IMR-90 (cell line): Measurements from ENCODE around the gene OR6C4. TPM values are rescaled to one million over a fixed set of nuclear protein-coding genes. Genes with fewer than 3 reads are reported as not detected.

Experiments used
- ATAC-seq: fragments of 200-7000 bp; cut with Tn5 transposase; 2 replicates; pipeline ENCODE4 v1.9.1; 2020; ENCODE audit warnings: low read depth, mild to moderate bottlenecking, moderate library complexity
- BruUV-seq: library from RNA; stranded (reverse); fragments of 400-500 nt; replicated peaks from 2 replicates; lab custom pipeline; 2021; lab: Mats Ljungman, UMichigan
- CTCF ChIA-PET: fragments of 300-600 bp; formaldehyde crosslinking; extraction: SDS; loops from one replicate; lab custom pipeline; 2021; ENCODE audit warnings: antibody characterized with exemption; lab: Yijun Ruan, JAX
- POLR2A ChIA-PET: fragments of 300-600 bp; sonication (Branson Sonifier 250); formaldehyde crosslinking; loops from one replicate; lab custom pipeline; 2022; ENCODE audit warnings: antibody characterized with exemption; ENCODE audit not compliant: unreplicated experiment; lab: Charles Lee
- DNase-seq: peaks from one replicate; pipeline ENCODE4 v3.0.0; 2013
- H2AFZ ChIP-seq: replicated peaks from 2 replicates; pipeline ENCODE3; 2013; ENCODE audit warnings: low read length, mild to moderate bottlenecking; ENCODE audit not compliant: poor library complexity
- H2AK5ac ChIP-seq: 2 replicates; pipeline ENCODE4 v1.6.1; 2013; ENCODE audit warnings: low read depth, low read length, inconsistent platforms
- H2AK9ac ChIP-seq: replicated peaks from 2 replicates; pipeline ENCODE3; 2013; ENCODE audit warnings: mild to moderate bottlenecking, low read depth, low read length, moderate library complexity; ENCODE audit not compliant: poor library complexity
- H2BK120ac ChIP-seq: 2 replicates; pipeline ENCODE4 v1.6.1; 2013; ENCODE audit warnings: low read depth, low read length, inconsistent platforms
- H2BK15ac ChIP-seq: 3 replicates; pipeline ENCODE4 v1.6.1; 2013; ENCODE audit warnings: low read depth, low read length, inconsistent platforms
- H2BK20ac ChIP-seq: 2 replicates; pipeline ENCODE4 v1.6.1; 2013; ENCODE audit warnings: low read depth, mild to moderate bottlenecking, inconsistent platforms, low read length, moderate library complexity
- H2BK5ac ChIP-seq: 2 replicates; pipeline ENCODE4 v1.6.1; 2013; ENCODE audit warnings: mild to moderate bottlenecking, low read depth, low read length, inconsistent platforms; ENCODE audit not compliant: poor library complexity, severe bottlenecking
- H3K14ac ChIP-seq: replicated peaks from 2 replicates; pipeline ENCODE4 v1.6.1; 2013; ENCODE audit warnings: low read depth, low read length, inconsistent platforms
- H3K18ac ChIP-seq: 2 replicates; pipeline ENCODE4 v1.6.1; 2013; ENCODE audit warnings: low read depth, low read length, control low read depth
- H3K23ac ChIP-seq: 2 replicates; pipeline ENCODE4 v1.6.1; 2013; ENCODE audit warnings: low read depth, low read length, inconsistent platforms
- H3K27ac ChIP-seq: 2 replicates; pipeline ENCODE4 v1.5.1; 2013; ENCODE audit warnings: mild to moderate bottlenecking, control low read depth, low read length; ENCODE audit not compliant: insufficient read depth
- H3K27me3 ChIP-seq: 2 replicates; pipeline ENCODE4 v1.6.1; 2013; ENCODE audit warnings: low read length; ENCODE audit not compliant: control insufficient read depth, insufficient read depth
- H3K36me3 ChIP-seq: 2 replicates; pipeline ENCODE4 v1.6.1; 2013; ENCODE audit warnings: low read length, mixed read lengths; ENCODE audit not compliant: control insufficient read depth, insufficient read depth
- H3K4ac ChIP-seq: 2 replicates; pipeline ENCODE4 v1.6.1; 2013; ENCODE audit warnings: low read depth, low read length, inconsistent platforms
- H3K4me1 ChIP-seq: 2 replicates; pipeline ENCODE4 v1.6.1; 2013; ENCODE audit warnings: low read length, mixed read lengths; ENCODE audit not compliant: control insufficient read depth, insufficient read depth
- H3K4me2 ChIP-seq: 2 replicates; pipeline ENCODE4 v1.6.1; 2013; ENCODE audit warnings: low read depth, mild to moderate bottlenecking, control low read depth, low read length, moderate library complexity
- H3K4me3 ChIP-seq: 2 replicates; pipeline ENCODE4 v1.5.1; 2013; ENCODE audit warnings: low read depth, mild to moderate bottlenecking, control low read depth, low read length, moderate library complexity; ENCODE audit not compliant: insufficient read depth
- H3K56ac ChIP-seq: 2 replicates; pipeline ENCODE4 v1.6.1; 2013; ENCODE audit warnings: low read length, inconsistent platforms; ENCODE audit not compliant: insufficient read depth; ENCODE audit errors: extremely low read depth
- H3K79me1 ChIP-seq, 2 experiments: 2 replicates each; pipeline ENCODE4 v1.6.1; 2013; ENCODE audit warnings: low read length in 2 of 2, inconsistent platforms in 1 of 2, low read depth in 1 of 2
- H3K9ac ChIP-seq: 2 replicates; pipeline ENCODE4 v1.6.1; 2013; ENCODE audit warnings: low read depth, low read length, control low read depth
- H3K9me1 ChIP-seq: 2 replicates; pipeline ENCODE4 v1.6.1; 2013; ENCODE audit warnings: low read length, inconsistent platforms; ENCODE audit not compliant: insufficient read depth
- H3K9me3 ChIP-seq: 2 replicates; pipeline ENCODE4 v1.6.1; 2013; ENCODE audit warnings: low read length; ENCODE audit not compliant: control insufficient read depth, insufficient read depth
- H4K20me1 ChIP-seq: 2 replicates; pipeline ENCODE4 v1.6.1; 2013; ENCODE audit warnings: low read length, inconsistent platforms; ENCODE audit not compliant: insufficient read depth
- H4K5ac ChIP-seq: 2 replicates; pipeline ENCODE4 v1.6.1; 2013; ENCODE audit warnings: mild to moderate bottlenecking, low read depth, low read length, control low read depth
- H4K8ac ChIP-seq, 2 experiments: 2 replicates each; pipeline ENCODE4 v1.6.1; 2013; ENCODE audit warnings: low read depth in 2 of 2, low read length in 2 of 2, control low read depth in 1 of 2, inconsistent platforms in 1 of 2
- H4K91ac ChIP-seq: 2 replicates; pipeline ENCODE4 v1.6.1; 2013; ENCODE audit warnings: low read depth, low read length, inconsistent platforms; ENCODE audit not compliant: insufficient read depth
- CEBPB ChIP-seq: IDR thresholded peaks from 2 replicates; pipeline ENCODE4 v1.6.1; 2012; ENCODE audit warnings: low read depth, low read length, improper control_type of control experiment
- MAZ ChIP-seq: IDR thresholded peaks from 2 replicates; pipeline ENCODE4 v1.6.1; 2012; ENCODE audit warnings: low read depth, mild to moderate bottlenecking, low read length, improper control_type of control experiment, moderate library complexity, borderline replicate concordance
- MXI1 ChIP-seq: IDR thresholded peaks from 2 replicates; pipeline ENCODE4 v1.6.1; 2012; ENCODE audit warnings: low read depth, mild to moderate bottlenecking, low read length, moderate library complexity, borderline replicate concordance
- NFE2L2 ChIP-seq: fragments of 150-350 bp; IDR thresholded peaks from 2 replicates; pipeline ENCODE4 v1.6.1; 2016; ENCODE audit warnings: low read depth, mild to moderate bottlenecking, low read length
- RAD21 ChIP-seq: IDR thresholded peaks from 2 replicates; pipeline ENCODE4 v1.6.1; 2012; ENCODE audit warnings: low read length, improper control_type of control experiment
- RFX5 ChIP-seq: IDR thresholded peaks from 2 replicates; pipeline ENCODE4 v1.8.0; 2012; ENCODE audit warnings: low read depth, mild to moderate bottlenecking, low read length, moderate library complexity
- USF2 ChIP-seq: fragments of 150-350 bp; IDR thresholded peaks from 2 replicates; pipeline ENCODE4 v1.6.1; 2017; ENCODE audit warnings: mild to moderate bottlenecking, antibody characterized with exemption, low read length, low read depth
- dilution Hi-C: fragments of 300-500 bp; cut with HindIII; formaldehyde crosslinking; loops from one replicate; pipeline ENCODE4 v1.14.3; 2018; ENCODE audit warnings: low sequenced_read_pairs; ENCODE audit not compliant: unreplicated experiment
- in situ Hi-C: fragments of 300-500 bp; cut with MboI; formaldehyde crosslinking; loops from 3 replicates; pipeline ENCODE4 v1.14.3; 2019; ENCODE audit warnings: low sequenced_read_pairs, inconsistent platforms, mixed read lengths
- intact Hi-C: fragments of 100-400 bp; cut with micrococcal nuclease; formaldehyde crosslinking; loops from 2 replicates; pipeline ENCODE4 v1.10.0; 2022
- polyA plus RNA-seq, 3 experiments: library from polyadenylated mRNA; depleted of rRNA; stranded (reverse); fragments of >200 nt; gene quantifications; 2 replicates each; pipeline ENCODE4 v1.2.3, GENCODE V29; 2012; ENCODE audit warnings: low replicate concordance in 1 of 3
- total RNA-seq: library from RNA; depleted of rRNA; stranded (reverse); fragments of >200 nt; gene quantifications from 2 replicates; pipeline ENCODE4 v1.2.3, GENCODE V29; 2012
- TF ChIP-seq, protein P1 (sequence below): conservative IDR thresholded peaks from 2 replicates; pipeline ENCODE4 v1.5.1; 2012; ENCODE audit warnings: mild to moderate bottlenecking, low read depth, low read length, improper control_type of control experiment
- TF ChIP-seq, protein P2 (sequence below): fragments of 150-350 bp; IDR thresholded peaks from 2 replicates; pipeline ENCODE4 v1.6.1; 2016; ENCODE audit warnings: low read depth, mild to moderate bottlenecking, low read length, moderate library complexity, borderline replicate concordance

The OR6C4 gene
- total and polyA plus RNA-seq, 2 of the 4 experiments (the other 2 are of a cell fraction), result not detected

GRCh38 chr12:55548756-55549155 lies 646 bp upstream of the OR6C4 start:
- Histone ChIP-seq H3K56ac (no peak overlapping the region), H3K9ac (no peak overlapping the region), H3K23ac (no peak overlapping the region), H3K4ac (no peak overlapping the region), H3K79me1 (no peaks in the 10 kb centered on the region), H4K5ac (no peak overlapping the region), H2BK5ac (no peak overlapping the region), H2BK15ac (no peak overlapping the region), H3K36me3 (no peaks in the 10 kb centered on the region), H3K18ac (no peak overlapping the region), H2AK9ac (no peak overlapping the region), H3K4me1 (no peaks in the 10 kb centered on the region), H3K9me1 (no peaks in the 10 kb centered on the region), H4K8ac (no peak overlapping the region), H3K27me3 (no peaks in the 10 kb centered on the region), H3K9me3 (no peaks in the 10 kb centered on the region), H2AK5ac (no peak overlapping the region), H3K14ac (no peak overlapping the region), H3K4me3 (no peak overlapping the region), H2BK20ac (no peak overlapping the region), H2BK120ac (no peak overlapping the region), H3K4me2 (no peak overlapping the region), H3K27ac (no peak overlapping the region), H4K91ac (no peak overlapping the region), H2AFZ (no peak overlapping the region), H4K20me1 (no peaks in the 10 kb centered on the region)
- in situ Hi-C loops, result no loop called here
- dilution Hi-C loops, result no loop called here
- TF ChIP-seq RFX5 (no peak), MAZ (no peak), MXI1 (no peak), USF2 (no peak), CEBPB (no peak), RAD21 (no peak), NFE2L2 (no peak)
- TF ChIP-seq, protein P1, sequence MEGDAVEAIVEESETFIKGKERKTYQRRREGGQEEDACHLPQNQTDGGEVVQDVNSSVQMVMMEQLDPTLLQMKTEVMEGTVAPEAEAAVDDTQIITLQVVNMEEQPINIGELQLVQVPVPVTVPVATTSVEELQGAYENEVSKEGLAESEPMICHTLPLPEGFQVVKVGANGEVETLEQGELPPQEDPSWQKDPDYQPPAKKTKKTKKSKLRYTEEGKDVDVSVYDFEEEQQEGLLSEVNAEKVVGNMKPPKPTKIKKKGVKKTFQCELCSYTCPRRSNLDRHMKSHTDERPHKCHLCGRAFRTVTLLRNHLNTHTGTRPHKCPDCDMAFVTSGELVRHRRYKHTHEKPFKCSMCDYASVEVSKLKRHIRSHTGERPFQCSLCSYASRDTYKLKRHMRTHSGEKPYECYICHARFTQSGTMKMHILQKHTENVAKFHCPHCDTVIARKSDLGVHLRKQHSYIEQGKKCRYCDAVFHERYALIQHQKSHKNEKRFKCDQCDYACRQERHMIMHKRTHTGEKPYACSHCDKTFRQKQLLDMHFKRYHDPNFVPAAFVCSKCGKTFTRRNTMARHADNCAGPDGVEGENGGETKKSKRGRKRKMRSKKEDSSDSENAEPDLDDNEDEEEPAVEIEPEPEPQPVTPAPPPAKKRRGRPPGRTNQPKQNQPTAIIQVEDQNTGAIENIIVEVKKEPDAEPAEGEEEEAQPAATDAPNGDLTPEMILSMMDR, result no peak
- TF ChIP-seq, protein P2, sequence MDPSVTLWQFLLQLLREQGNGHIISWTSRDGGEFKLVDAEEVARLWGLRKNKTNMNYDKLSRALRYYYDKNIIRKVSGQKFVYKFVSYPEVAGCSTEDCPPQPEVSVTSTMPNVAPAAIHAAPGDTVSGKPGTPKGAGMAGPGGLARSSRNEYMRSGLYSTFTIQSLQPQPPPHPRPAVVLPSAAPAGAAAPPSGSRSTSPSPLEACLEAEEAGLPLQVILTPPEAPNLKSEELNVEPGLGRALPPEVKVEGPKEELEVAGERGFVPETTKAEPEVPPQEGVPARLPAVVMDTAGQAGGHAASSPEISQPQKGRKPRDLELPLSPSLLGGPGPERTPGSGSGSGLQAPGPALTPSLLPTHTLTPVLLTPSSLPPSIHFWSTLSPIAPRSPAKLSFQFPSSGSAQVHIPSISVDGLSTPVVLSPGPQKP, result no peak
- ChIA-PET CTCF (no interaction called here), POLR2A (no interaction called here)
- DNase-seq (no peak), ATAC-seq (no peak)
- no TSS peak for BruUV-seq
- intact Hi-C loops, result no loop called here
